Measurements from ENCODE around the gene PAFAH1B1. TPM values are rescaled to one million over a fixed set of nuclear protein-coding genes. Genes with fewer than 3 reads are reported as not detected.

Gene PAFAH1B1
- total RNA-seq, 2 experiments from 2014 or later, result 120 to 123 TPM

- ATAC-seq (ENCODE audit: poor library complexity) (no peak), DNase-seq (no peak)
- Histone ChIP-seq H3K4me3 (ENCODE audit: low read length) (no peak overlapping the region), H3K27ac (ENCODE audit: low read depth in 1 of 2, low read length in 2 of 2) (no peak overlapping the region), H3K27me3 (ENCODE audit: control insufficient read depth in 1 of 2, insufficient read depth in 2 of 2, low read length in 2 of 2) (no peaks in the 10 kb centered on the region), H3K4me1 (ENCODE audit: insufficient read depth, low read length) (no peaks in the 10 kb centered on the region), H3K9me3 (ENCODE audit: control insufficient read depth in 1 of 2, insufficient read depth in 1 of 2, low read length in 2 of 2) (no peaks in the 10 kb centered on the region), H3K36me3 (ENCODE audit: insufficient read depth, low read length) (peaks cover 73% of the 10 kb centered on the region)
- intact Hi-C loops (cut with DNase I, micrococcal nuclease), result loop anchor here in 1 of 2 experiments (10.0 kb wide), 1 partner anchor 296 kb away; no protein-coding TSS in a partner anchor
- H3K27me3 Mint-ChIP-seq, result no peaks in the 10 kb centered on the region
- H3K36me3 Mint-ChIP-seq (ENCODE audit: low read depth), result peaks cover 72% of the 10 kb centered on the region
- no peak overlapping the region for H3K4me3 Mint-ChIP-seq
- ChIA-PET POLR2A (no interaction called here), CTCF (no interaction called here)
- no peak overlapping the region for H3K27ac Mint-ChIP-seq
- TF ChIP-seq, protein P1, sequence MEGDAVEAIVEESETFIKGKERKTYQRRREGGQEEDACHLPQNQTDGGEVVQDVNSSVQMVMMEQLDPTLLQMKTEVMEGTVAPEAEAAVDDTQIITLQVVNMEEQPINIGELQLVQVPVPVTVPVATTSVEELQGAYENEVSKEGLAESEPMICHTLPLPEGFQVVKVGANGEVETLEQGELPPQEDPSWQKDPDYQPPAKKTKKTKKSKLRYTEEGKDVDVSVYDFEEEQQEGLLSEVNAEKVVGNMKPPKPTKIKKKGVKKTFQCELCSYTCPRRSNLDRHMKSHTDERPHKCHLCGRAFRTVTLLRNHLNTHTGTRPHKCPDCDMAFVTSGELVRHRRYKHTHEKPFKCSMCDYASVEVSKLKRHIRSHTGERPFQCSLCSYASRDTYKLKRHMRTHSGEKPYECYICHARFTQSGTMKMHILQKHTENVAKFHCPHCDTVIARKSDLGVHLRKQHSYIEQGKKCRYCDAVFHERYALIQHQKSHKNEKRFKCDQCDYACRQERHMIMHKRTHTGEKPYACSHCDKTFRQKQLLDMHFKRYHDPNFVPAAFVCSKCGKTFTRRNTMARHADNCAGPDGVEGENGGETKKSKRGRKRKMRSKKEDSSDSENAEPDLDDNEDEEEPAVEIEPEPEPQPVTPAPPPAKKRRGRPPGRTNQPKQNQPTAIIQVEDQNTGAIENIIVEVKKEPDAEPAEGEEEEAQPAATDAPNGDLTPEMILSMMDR (IDR thresholded peaks at IDR 0.05), result no peak
- H3K9me3 Mint-ChIP-seq, result no peaks in the 10 kb centered on the region
- H3K4me1 Mint-ChIP-seq (ENCODE audit: low read depth), result no peaks in the 10 kb centered on the region
Observed at GRCh38 chr17:2680961-2681360, 87.5 kb downstream of the PAFAH1B1 start.

DNA sequence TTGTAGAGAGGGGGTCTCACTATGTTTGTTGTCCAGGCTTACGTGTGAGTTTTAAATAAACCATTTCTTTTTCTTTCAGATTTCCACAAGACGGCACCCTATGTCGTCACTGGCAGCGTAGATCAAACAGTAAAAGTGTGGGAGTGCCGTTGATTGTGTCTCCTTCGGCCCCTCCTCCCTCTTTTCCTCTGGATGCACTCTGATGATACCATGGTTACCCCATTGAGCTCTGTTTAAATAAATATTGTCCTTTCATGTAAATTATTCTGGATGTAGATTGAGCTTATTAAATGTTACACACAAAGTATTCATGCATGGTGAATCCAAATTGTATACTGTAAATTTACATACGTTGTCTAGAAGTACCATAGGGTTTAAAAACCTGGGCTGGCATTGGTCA lies 88.2 kb downstream of the PAFAH1B1 start:
- H3K27ac ChIP-seq (ENCODE audit: low read depth in 1 of 2, low read length in 2 of 2), result no peak overlapping the region
- peaks cover 67% of the 10 kb centered on the region for H3K36me3 Mint-ChIP-seq (ENCODE audit: low read depth)
- ChIA-PET CTCF (no interaction called here), POLR2A (no interaction called here)
- no peaks in the 10 kb centered on the region for H3K9me3 Mint-ChIP-seq
- peaks cover 66% of the 10 kb centered on the region for H3K36me3 ChIP-seq (ENCODE audit: insufficient read depth, low read length)
- TF ChIP-seq, protein P1 (IDR thresholded peaks at IDR 0.05), result no peak
- intact Hi-C loops (cut with DNase I, micrococcal nuclease), result loop anchor here in 1 of 2 experiments (10.0 kb wide), 1 partner anchor 297 kb away; no protein-coding TSS in a partner anchor
- H3K9me3 ChIP-seq (ENCODE audit: control insufficient read depth in 1 of 2, insufficient read depth in 1 of 2, low read length in 2 of 2), result no peaks in the 10 kb centered on the region
- DNase-seq (no peak), ATAC-seq (ENCODE audit: poor library complexity) (no peak)
- H3K4me3 Mint-ChIP-seq, result no peak overlapping the region
- H3K4me1 ChIP-seq (ENCODE audit: insufficient read depth, low read length), result no peaks in the 10 kb centered on the region
- H3K27ac Mint-ChIP-seq, result no peak overlapping the region
- H3K4me1 Mint-ChIP-seq (ENCODE audit: low read depth), result no peaks in the 10 kb centered on the region
- no peaks in the 10 kb centered on the region for H3K27me3 ChIP-seq (ENCODE audit: control insufficient read depth in 1 of 2, insufficient read depth in 2 of 2, low read length in 2 of 2)
- H3K4me3 ChIP-seq (ENCODE audit: low read length), result no peak overlapping the region
- no peaks in the 10 kb centered on the region for H3K27me3 Mint-ChIP-seq

- H3K4me1 Mint-ChIP-seq (ENCODE audit: low read depth), result no peaks in the 10 kb centered on the region
- ChIA-PET POLR2A (no interaction called here), CTCF (no interaction called here)
- no peaks in the 10 kb centered on the region for H3K27me3 ChIP-seq (ENCODE audit: control insufficient read depth in 1 of 2, insufficient read depth in 2 of 2, low read length in 2 of 2)
- H3K4me1 ChIP-seq (ENCODE audit: insufficient read depth, low read length), result no peaks in the 10 kb centered on the region
- H3K9me3 Mint-ChIP-seq, result no peaks in the 10 kb centered on the region
- intact Hi-C loops (cut with DNase I, micrococcal nuclease), result loop anchor here in 1 of 2 experiments (10.0 kb wide), 1 partner anchor 298 kb away; no protein-coding TSS in a partner anchor
- ATAC-seq (ENCODE audit: poor library complexity) (no peak), DNase-seq (no peak)
- no peak overlapping the region for H3K27ac ChIP-seq (ENCODE audit: low read depth in 1 of 2, low read length in 2 of 2)
- H3K27me3 Mint-ChIP-seq, result no peaks in the 10 kb centered on the region
- no peaks in the 10 kb centered on the region for H3K9me3 ChIP-seq (ENCODE audit: control insufficient read depth in 1 of 2, insufficient read depth in 1 of 2, low read length in 2 of 2)
- H3K27ac Mint-ChIP-seq, result peak overlapping the region; percentile 3
- H3K36me3 ChIP-seq (ENCODE audit: insufficient read depth, low read length), result peaks cover 62% of the 10 kb centered on the region
- no peak overlapping the region for H3K4me3 ChIP-seq (ENCODE audit: low read length)
- peaks cover 60% of the 10 kb centered on the region for H3K36me3 Mint-ChIP-seq (ENCODE audit: low read depth)
- H3K4me3 Mint-ChIP-seq, result no peak overlapping the region
- TF ChIP-seq, protein P1 (IDR thresholded peaks at IDR 0.05), result no peak
Observed at GRCh38 chr17:2682176-2682938, 88.9 kb downstream of the PAFAH1B1 start.
